GM21786 (cell line): Measurements from ENCODE around the gene ILDR2.
A peak's percentile ranks its signal among the peaks of the same experiment; 100 is the strongest.
"Not testable (repeated sequence)": the region's sequence is repeated elsewhere in the genome, so short reads cannot be mapped to it uniquely, and the experiment has no call there.

Experiments used
- ATAC-seq: cut with Tn5 transposase; IDR thresholded peaks from one replicate; pipeline ENCODE4 v1.9.1; 2021; ENCODE audit not compliant: unreplicated experiment

ILDR2 gene

GRCh38 chr1:166895766-166896165, 79.6 kb downstream of the ILDR2 start:
- no peak for ATAC-seq

DNA sequence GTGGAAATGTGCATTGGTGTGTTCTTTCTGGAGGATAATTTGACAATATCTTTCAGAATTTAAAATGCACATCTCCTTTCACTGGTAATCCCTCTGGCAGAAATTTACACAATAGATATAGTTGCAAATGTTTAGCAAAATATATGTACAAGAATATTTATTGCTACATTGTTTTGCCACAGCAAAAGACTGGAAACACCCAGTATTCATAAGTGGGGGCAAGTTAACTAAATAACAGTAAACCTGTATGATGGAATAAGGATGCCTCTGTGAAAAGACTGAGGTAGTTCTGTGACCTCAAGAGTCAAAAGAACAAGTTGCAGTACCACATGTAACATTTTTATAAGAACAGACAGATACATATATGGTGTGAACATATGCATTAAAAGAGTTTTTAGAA, 85.6 kb downstream of the ILDR2 start:
- ATAC-seq = no peak

DNA sequence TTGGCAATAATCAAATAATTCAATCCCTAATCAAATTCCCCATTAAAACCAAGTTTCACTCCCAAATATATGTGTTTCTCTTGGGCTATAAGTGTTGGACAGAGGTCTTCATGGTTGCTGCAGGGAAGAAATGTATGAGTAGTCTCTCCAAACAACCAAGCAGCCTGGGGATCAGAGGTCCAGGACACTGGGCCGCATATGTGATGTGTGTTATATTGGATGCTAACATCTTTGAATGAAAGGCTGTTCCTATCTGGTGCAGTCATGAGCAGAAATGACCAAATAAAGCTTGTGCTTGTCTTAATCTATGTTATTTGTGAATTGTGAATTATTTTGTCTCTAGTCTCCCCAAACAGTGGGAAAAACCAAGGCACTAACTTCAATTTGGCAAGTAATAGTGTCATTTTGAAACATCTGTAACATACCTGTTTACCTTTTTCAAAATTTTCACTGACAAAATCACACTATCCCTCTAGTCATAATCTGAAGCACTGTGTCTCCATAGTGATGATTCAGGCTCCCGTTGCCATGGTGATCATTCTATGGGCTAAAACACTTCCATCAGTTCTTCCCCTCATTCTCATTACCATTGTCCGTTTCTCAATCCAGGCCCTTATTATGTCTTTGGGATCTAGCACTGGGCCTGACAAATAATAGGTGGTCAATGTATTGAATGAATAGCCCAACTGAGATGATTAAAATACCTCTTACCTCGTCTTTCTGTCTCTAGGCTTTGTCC, 86.8 kb downstream of the ILDR2 start:
- no peak for ATAC-seq

GRCh38 chr1:166884971-166885370, 90.4 kb downstream of the ILDR2 start:
- no peak for ATAC-seq

DNA sequence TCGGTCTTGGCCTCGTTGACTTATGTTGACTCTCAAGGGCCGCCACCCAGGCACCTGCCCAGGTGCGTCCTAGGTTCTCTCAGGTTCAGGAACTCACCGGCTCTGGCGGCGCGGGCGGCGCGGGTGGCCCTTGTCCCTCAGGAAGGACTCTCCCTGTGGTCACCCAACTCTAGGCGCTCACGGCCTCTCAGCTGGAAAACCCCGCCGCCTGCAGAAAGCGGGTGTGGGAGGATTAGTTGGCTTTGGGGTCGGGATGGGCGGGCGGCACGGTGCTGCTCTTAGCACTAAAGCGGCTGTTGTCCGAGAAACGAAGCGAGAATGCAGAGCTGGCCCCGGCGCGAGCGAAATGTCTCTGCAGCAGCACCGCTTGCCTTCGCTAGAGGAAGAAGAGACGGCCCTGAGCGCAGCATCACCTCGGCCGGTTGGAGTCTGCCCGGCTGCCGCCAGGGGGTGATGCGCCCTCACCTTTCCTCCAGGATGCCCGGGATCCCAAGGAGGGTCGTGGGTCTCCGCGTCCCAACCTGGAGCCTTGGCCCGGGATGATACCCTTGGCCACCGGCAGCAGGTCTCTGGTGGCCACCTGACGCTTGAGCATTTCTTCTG, 91.2 kb downstream of the ILDR2 start:
- ATAC-seq = no peak

DNA sequence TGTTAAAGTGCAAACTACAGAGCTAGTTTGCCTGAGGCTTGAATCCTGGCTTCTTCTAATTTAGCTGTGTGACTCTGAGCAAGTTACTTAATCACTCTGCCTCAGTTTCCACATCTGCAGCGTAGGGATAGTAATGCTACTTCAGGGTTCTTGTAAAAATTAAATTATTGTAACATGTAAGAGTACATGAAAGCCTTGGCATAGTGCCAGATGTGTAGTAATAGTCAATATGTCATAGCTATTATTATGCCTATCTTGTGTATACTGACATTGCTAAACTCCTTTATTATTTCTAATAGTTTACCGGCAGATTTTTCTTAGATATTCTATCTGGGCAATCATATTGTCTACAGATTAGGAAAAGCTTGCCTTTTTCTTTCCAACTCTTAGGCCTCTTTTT, 92.4 kb downstream of the ILDR2 start:
- ATAC-seq = no peak

DNA sequence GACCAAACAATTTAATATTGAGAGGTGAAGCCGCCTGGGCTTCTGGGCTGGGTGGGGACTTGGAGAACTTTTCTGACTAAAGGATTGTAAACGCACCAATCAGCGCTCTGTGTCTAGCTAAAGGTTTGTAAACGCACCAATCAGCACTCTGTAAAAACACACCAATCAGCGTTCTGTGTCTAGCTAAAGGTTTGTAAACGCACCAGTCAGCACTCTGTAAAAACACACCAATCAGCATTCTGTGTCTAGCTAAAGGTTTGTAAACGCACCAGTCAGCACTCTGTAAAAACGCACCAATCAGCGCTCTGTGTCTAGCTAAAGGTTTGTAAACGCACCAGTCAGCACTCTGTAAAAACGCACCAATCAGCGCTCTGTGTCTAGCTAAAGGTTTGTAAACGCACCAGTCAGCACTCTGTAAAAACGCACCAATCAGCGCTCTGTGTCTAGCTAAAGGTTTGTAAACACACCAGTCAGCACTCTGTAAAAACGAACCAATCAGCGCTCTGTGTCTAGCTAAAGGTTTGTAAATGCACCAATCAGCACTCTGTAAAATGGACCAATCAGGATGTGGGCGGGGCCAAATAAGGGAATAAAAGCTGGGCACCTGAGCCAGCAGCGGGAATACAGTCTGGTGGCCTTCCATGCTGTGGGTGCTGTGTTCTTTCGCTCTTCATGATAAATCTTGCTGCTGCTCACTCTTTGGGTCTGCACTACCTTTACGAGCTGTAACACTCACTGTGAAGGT, 97.0 kb downstream of the ILDR2 start:
- not testable (repeated sequence) for ATAC-seq

- ATAC-seq = peak; percentile 0
Measured at GRCh38 chr1:166876540-166876838, 98.9 kb downstream of the ILDR2 start.

GRCh38 chr1:166875734-166876539, 99.4 kb downstream of the ILDR2 start, which contains the start of gene TADA1:
TADA1 (minus strand) TSS chr1:166876264; CDS start chr1:166876233, 31 bp downstream.
- peak; percentile 94 for ATAC-seq

DNA sequence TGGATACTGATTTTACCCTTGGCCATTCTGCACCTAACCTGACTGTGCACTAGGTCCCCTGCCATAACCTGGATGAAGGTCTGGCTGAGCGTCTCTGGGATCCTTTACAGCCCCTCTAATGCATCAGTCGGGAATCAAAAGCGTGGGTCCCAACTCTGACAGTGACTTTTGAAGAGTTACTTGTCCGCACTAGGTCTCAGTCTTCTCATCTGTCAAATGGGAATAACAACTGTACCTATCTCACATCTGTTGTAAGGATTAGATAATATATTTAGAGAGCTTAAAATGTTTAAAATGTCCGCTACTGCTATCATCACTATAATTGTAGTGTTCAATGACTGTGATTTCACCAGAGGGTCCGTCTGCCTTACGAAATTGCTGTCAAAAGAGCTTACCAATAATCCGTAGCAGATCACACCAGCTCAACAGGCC, 100.0 kb downstream of the ILDR2 start:
- ATAC-seq = no peak

- ATAC-seq = no peak
Measured at GRCh38 chr1:166874464-166874863, 100.9 kb downstream of the ILDR2 start.

GRCh38 chr1:166870584-166870983, 104.8 kb downstream of the ILDR2 start:
- ATAC-seq = no peak

- ATAC-seq = no peak
Measured at GRCh38 chr1:166869318-166870099, 105.8 kb downstream of the ILDR2 start.

GRCh38 chr1:166868639-166869038, 106.7 kb downstream of the ILDR2 start:
- no peak for ATAC-seq

DNA sequence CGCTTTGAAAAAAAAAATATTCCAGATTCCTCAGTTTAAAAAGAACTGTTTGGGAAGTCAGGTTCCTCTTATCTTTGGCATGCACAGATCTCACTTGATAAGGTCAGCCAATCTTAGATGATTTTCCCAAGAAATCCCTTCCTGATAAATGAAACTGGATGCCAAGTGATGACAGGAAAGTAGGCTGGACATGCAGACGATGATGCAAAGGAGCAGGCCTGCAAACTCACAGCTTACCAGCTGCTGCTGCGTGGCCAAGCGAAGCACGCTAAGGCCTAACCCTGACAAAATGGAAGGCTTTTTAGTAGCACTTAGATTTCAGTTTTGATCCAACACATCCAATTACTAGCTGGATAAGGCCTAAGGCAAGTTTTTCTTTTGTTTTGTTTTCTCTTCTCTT, 109.4 kb downstream of the ILDR2 start:
- ATAC-seq = no peak

DNA sequence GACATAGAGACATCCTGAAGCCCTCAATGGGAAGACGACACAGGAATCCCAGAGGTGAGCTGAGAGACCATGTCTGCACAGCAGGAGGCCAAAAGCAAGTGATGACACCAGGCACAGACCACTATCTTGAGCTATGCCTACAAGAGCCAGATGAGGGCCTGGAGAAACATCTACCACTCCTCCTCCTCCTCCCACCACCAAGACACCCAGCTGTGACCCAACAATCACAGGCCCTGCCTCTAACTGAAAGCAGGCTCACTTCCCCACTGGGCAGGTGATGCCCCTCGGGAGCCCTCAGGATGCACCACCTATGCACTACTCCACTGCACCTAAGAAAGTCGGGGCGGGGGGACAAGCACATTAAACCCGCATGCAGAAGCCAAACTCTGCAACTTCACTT, 115.7 kb downstream of the ILDR2 start:
- ATAC-seq = no peak

DNA sequence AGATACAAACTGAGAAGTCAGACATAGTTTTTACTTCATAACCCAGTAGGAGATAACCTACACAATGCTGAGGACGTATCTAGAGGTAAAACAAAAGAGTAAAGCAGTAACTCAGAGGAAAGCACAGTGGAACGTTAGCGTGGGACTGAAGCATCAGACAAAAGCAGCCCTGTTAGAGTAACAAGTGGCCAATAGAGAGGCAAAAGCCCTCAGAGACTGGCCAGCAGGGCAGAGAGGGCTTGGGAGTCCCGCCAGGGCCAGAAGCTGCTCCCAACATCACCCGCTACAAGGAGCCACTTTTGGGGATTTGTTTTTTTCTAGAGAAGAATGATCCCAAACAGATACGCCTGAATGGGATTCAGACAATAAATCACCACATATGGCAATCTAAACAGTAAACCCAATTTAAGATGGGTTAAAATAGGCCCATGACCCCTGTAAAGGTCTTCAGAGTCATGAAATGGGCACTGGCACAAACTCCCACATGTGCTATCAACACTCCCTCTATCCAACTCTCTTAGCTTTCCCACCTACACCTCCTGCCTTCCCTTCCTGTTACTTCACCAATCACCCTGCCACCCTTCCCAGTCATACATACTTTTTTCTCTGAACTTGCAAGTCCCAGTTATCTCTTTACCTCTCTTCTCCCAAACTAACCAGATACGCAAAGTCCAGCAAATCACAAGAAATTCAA, 116.5 kb downstream of the ILDR2 start:
- ATAC-seq = no peak
